ENCODE measurements around the gene TMEM183A. TPM values are rescaled to one million over a fixed set of nuclear protein-coding genes. Genes with fewer than 3 reads are reported as not detected.
"Not testable (repeated sequence)": the region's sequence is repeated elsewhere in the genome, so short reads cannot be mapped to it uniquely, and the experiment has no call there.

TMEM183A gene
- total RNA-seq, 1 donor from 2014 or later: 75.8 TPM

DNA sequence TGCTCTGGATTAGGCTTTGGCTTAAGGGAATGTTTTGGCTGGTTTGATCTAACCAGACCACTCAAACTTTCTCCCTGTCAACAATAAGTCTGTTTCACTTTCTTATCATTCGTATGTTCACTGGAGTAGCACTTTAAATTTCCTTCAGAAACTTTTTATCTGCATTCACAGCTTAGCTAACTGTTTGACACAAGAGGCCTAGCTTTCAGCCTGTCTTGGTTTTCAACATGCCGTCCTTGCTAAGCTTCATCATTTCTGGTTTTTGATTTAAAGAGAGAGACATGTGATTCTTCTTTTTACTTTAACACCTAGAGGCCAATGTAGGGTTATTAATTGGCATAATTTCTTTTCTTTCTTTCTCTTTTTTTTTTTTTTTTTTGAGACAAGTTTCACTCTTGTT, 25.2 kb upstream of the TMEM183A start:
- no peaks in the 10 kb centered on the region for H3K36me3 Mint-ChIP-seq
- H3K4me3 Mint-ChIP-seq: no peak overlapping the region
- no peak for TF ChIP-seq CTCF (conservative IDR thresholded peaks at IDR 0.05)
- peaks cover 47% of the 10 kb centered on the region for H3K27me3 Mint-ChIP-seq
- no peaks in the 10 kb centered on the region for H3K4me1 Mint-ChIP-seq (ENCODE audit: unreplicated experiment)
- H3K27ac Mint-ChIP-seq: no peak overlapping the region
- DNase-seq (ENCODE audit: extremely low spot score, unreplicated experiment): no peak
- H3K9me3 Mint-ChIP-seq: no peaks in the 10 kb centered on the region

DNA sequence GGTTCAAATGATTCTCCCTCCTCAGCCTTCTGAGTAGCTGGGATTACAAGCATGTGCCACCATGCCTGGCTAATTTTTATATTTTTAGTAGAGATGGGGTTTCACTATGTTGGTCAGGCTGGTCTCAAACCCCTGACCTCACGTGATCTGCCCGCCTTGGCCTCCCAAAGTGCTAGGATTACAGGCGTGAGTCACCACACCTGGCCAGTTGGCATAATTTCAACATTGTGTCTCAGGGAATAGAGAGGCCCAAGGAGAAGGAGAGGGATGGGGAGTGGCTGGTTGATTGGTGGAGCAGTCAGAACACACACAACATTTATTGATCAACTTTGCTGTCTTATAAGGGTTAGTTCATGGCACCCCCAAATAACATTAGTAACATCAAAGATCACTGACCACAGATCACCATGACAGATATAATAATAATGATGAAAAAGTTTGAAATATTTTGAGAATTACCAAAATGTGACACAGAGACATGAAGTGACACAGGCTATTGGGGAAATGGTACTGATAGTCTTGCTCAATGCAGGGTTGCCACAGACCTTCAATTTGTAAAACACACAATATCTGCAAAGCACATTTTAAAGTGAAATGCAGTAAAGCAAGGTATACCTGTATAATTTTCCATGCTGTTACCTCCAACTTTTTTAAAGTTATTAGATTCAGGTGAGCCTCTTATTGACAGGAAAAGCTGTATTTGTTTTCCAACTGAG, 24.3 kb upstream of the TMEM183A start:
- Mint-ChIP-seq H3K4me1 (ENCODE audit: unreplicated experiment) (no peaks in the 10 kb centered on the region), H3K4me3 (no peak overlapping the region), H3K36me3 (no peaks in the 10 kb centered on the region), H3K27me3 (peaks cover 44% of the 10 kb centered on the region), H3K9me3 (no peaks in the 10 kb centered on the region), H3K27ac (no peak overlapping the region)
- no peak for TF ChIP-seq CTCF (conservative IDR thresholded peaks at IDR 0.05)
- DNase-seq (ENCODE audit: extremely low spot score, unreplicated experiment): no peak

GRCh38 chr1:202986120-202986519, 21.1 kb upstream of the TMEM183A start:
- not testable (repeated sequence) for H3K4me3 Mint-ChIP-seq; H3K4me1 Mint-ChIP-seq (ENCODE audit: unreplicated experiment); H3K27ac Mint-ChIP-seq; DNase-seq (ENCODE audit: extremely low spot score, unreplicated experiment); H3K36me3 Mint-ChIP-seq; H3K9me3 Mint-ChIP-seq
- peaks cover 44% of the 10 kb centered on the region for H3K27me3 Mint-ChIP-seq

- no peak overlapping the region for H3K4me3 Mint-ChIP-seq
- H3K9me3 Mint-ChIP-seq: peaks cover 4% of the 10 kb centered on the region
- H3K27me3 Mint-ChIP-seq: peaks cover 51% of the 10 kb centered on the region
- no peak for DNase-seq (ENCODE audit: extremely low spot score, unreplicated experiment)
- H3K36me3 Mint-ChIP-seq: no peaks in the 10 kb centered on the region
- TF ChIP-seq CTCF (conservative IDR thresholded peaks at IDR 0.05): no peak
- no peaks in the 10 kb centered on the region for H3K4me1 Mint-ChIP-seq (ENCODE audit: unreplicated experiment)
- H3K27ac Mint-ChIP-seq: no peak overlapping the region
These were observed 19.9 kb upstream of the TMEM183A start for GRCh38 chr1:202987255-202987654.

DNA sequence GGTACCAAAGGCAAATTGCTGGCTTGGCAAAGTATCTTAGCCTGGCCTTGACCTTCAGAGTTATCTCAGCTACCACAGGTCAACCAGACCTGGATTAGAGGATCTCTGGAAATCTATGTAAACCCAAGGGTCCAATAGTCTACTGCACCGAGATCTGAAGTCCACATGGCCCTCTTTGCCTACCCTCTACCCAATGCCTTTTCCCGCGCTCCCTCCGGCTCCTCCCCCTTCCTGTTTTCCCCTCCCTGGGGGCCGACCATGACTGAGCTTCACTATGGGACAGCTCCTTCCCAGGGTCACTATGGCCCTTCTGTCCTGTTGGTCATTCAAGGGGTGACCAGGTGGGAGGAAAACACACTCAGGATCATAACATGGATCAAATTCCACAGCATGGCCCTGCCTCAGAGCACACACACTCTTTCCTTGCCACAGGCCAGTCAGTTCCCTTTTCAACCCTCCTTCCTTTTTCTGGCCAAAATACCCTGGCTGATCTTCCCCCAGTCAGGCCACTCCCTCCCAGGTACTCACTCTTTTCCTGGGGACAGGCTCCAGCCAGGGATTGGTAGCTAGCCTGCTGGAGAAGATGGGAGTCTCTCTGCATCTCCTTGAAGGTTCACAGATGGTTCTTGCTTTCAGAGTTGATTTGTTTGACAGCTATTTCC, 19.1 kb upstream of the TMEM183A start:
- H3K36me3 Mint-ChIP-seq: no peaks in the 10 kb centered on the region
- H3K9me3 Mint-ChIP-seq: peaks cover 4% of the 10 kb centered on the region
- H3K27ac Mint-ChIP-seq: no peak overlapping the region
- no peak for TF ChIP-seq CTCF (conservative IDR thresholded peaks at IDR 0.05)
- DNase-seq (ENCODE audit: extremely low spot score, unreplicated experiment): no peak
- peaks cover 56% of the 10 kb centered on the region for H3K27me3 Mint-ChIP-seq
- no peaks in the 10 kb centered on the region for H3K4me1 Mint-ChIP-seq (ENCODE audit: unreplicated experiment)
- no peak overlapping the region for H3K4me3 Mint-ChIP-seq

DNA sequence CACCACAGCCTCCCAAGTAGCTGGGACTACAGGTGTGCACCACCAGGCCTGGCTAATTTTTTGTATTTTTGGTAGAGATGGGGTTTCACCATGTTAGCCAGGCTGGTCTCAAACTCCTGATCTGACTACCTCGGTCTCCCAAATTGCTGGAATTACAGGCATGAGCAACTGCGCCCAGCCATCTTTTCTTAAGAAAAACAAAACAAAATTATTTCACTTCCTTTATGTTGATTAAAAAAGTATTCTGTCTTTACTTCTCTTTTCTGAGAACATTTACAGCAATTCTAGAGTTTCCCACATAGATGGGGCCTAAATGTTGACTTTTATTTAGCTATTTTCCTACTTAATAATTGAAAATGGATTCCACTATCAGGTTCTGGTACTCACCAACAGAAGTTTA, 17.3 kb upstream of the TMEM183A start:
- Mint-ChIP-seq H3K36me3 (no peaks in the 10 kb centered on the region), H3K9me3 (peaks cover 4% of the 10 kb centered on the region), H3K4me3 (no peak overlapping the region), H3K27ac (no peak overlapping the region), H3K4me1 (ENCODE audit: unreplicated experiment) (no peaks in the 10 kb centered on the region), H3K27me3 (peaks cover 69% of the 10 kb centered on the region)
- no peak for TF ChIP-seq CTCF (conservative IDR thresholded peaks at IDR 0.05)
- DNase-seq (ENCODE audit: extremely low spot score, unreplicated experiment): no peak
